Esophagus (tissue), 2 donors: ENCODE results near the gene CRKL. TPM values are rescaled to one million over a fixed set of nuclear protein-coding genes. Genes with fewer than 3 reads are reported as not detected.

Experiments
- H3K27ac ChIP-seq, 2 donors: one replicate each; pipeline ENCODE4 v1.5.1; 2013; ENCODE audit warnings: low read depth in 2 of 2, mild to moderate bottlenecking in 2 of 2, inconsistent platforms in 1 of 2, low read length in 1 of 2, moderate library complexity in 1 of 2
- H3K27me3 ChIP-seq, 2 donors: one replicate each; pipeline ENCODE4 v1.6.1; 2013; ENCODE audit warnings: low read length in 2 of 2, control low read depth in 1 of 2, mild to moderate bottlenecking in 1 of 2; ENCODE audit not compliant: insufficient read depth in 2 of 2, control insufficient read depth in 1 of 2
- H3K36me3 ChIP-seq, 2 donors: one replicate each; pipeline ENCODE4 v1.6.1; 2013; ENCODE audit warnings: low read length in 1 of 2; ENCODE audit not compliant: control insufficient read depth in 2 of 2, insufficient read depth in 2 of 2
- H3K4me1 ChIP-seq, 2 donors: one replicate each; pipeline ENCODE4 v1.6.1; 2013; ENCODE audit warnings: low read length in 1 of 2; ENCODE audit not compliant: control insufficient read depth in 2 of 2, insufficient read depth in 2 of 2
- H3K4me3 ChIP-seq, 2 donors: one replicate each; pipeline ENCODE4 v1.5.1; 2013; ENCODE audit warnings: low read length in 2 of 2, mild to moderate bottlenecking in 2 of 2, low read depth in 1 of 2, moderate library complexity in 1 of 2
- H3K9me3 ChIP-seq, 2 donors: one replicate each; pipeline ENCODE4 v1.6.1; 2013; ENCODE audit warnings: mild to moderate bottlenecking in 2 of 2, low read depth in 1 of 2, low read length in 1 of 2, moderate library complexity in 1 of 2; ENCODE audit not compliant: control insufficient read depth in 2 of 2, insufficient read depth in 1 of 2
- WGBS, 2 donors: extraction: QIAGEN DNeasy Blood & Tissue Kit; methylation state at CpG; one replicate each; pipeline ENCODE4 v1.1.7; 2013; 5-methylcytosine and 5-hydroxymethylcytosine counted together
- polyA plus RNA-seq, 2 donors: library from polyadenylated mRNA; stranded (reverse); fragments of 200-250 nt; gene quantifications; one replicate each; pipeline ENCODE4 v1.2.3, GENCODE V29; 2013
- donor health status: healthy with polysubstance abuse.
- donor health status: Bipolar disorder and iron deficiency.

Gene CRKL
- polyA plus RNA-seq, 2 donors, result 17.6 to 18.7 TPM

GRCh38 chr22:20978419-20978818, 61.2 kb downstream of the CRKL start:
- Histone ChIP-seq H3K9me3 (no peaks in the 10 kb centered on the region), H3K27ac (no peak overlapping the region), H3K36me3 (no peaks in the 10 kb centered on the region), H3K27me3 (no peaks in the 10 kb centered on the region), H3K4me3 (no peak overlapping the region), H3K4me1 (peaks cover 10 to 24% of the 10 kb centered on the region in 2 donors)
- WGBS, 2 donors, result 83 to 93% methylated on average over 2 of the region's 2 CpGs

- H3K27me3 ChIP-seq, result no peaks in the 10 kb centered on the region
- peaks cover 0 to 4% of the 10 kb centered on the region in 2 donors for H3K36me3 ChIP-seq
- H3K27ac ChIP-seq, result peak overlapping the region in 1 of 2 donors; percentile 26
- WGBS, 2 donors, result 13 to 15% methylated on average over 36 to 39 of the region's 39 CpGs
- no peaks in the 10 kb centered on the region for H3K9me3 ChIP-seq
- H3K4me1 ChIP-seq, result peaks cover 10 to 25% of the 10 kb centered on the region in 2 donors
- H3K4me3 ChIP-seq, result peak overlapping the region; percentile 3 to 16
Measured at GRCh38 chr22:20979243-20979809, 62.1 kb downstream of the CRKL start.

GRCh38 chr22:20979940-20980453, 62.8 kb downstream of the CRKL start:
- Histone ChIP-seq H3K4me1 (peaks cover 10 to 25% of the 10 kb centered on the region in 2 donors), H3K27ac (peak overlapping the region in 1 of 2 donors; percentile 26), H3K4me3 (peak overlapping the region; percentile 3 to 16)

GRCh38 chr22:20980523-20980922, 63.3 kb downstream of the CRKL start:
- WGBS, 2 donors, result 84 to 91% methylated on average over 4 of the region's 4 CpGs
- Histone ChIP-seq H3K9me3 (no peaks in the 10 kb centered on the region), H3K36me3 (peaks cover 3 to 7% of the 10 kb centered on the region in 2 donors), H3K4me3 (no peak overlapping the region), H3K27ac (no peak overlapping the region), H3K4me1 (peaks cover 10 to 25% of the 10 kb centered on the region in 2 donors), H3K27me3 (no peaks in the 10 kb centered on the region)

More at GRCh38 chr22:20979940-20980453, 62.8 kb downstream of the CRKL start:
- Histone ChIP-seq H3K27me3 (no peaks in the 10 kb centered on the region), H3K9me3 (no peaks in the 10 kb centered on the region), H3K36me3 (peaks cover 2 to 7% of the 10 kb centered on the region in 2 donors)
- WGBS, 2 donors, result 35 to 40% methylated on average over 13 of the region's 13 CpGs

- WGBS, 2 donors, result 50 to 63% methylated on average over 10 of the region's 10 CpGs
- Histone ChIP-seq H3K36me3 (peaks cover 7 to 12% of the 10 kb centered on the region in 2 donors), H3K27me3 (no peaks in the 10 kb centered on the region), H3K27ac (peak overlapping the region; percentile 88 to 92), H3K4me3 (peak overlapping the region; percentile 85 to 94), H3K4me1 (peaks cover 10 to 25% of the 10 kb centered on the region in 2 donors), H3K9me3 (no peaks in the 10 kb centered on the region)
Measured at GRCh38 chr22:20980938-20981722, 63.9 kb downstream of the CRKL start.

GRCh38 chr22:20981787-20982562, 64.8 kb downstream of the CRKL start, which contains the start of gene LZTR1:
TSS of gene LZTR1 (plus strand) at chr22:20982297. CDS start at chr22:20982372, 75 bp downstream.
- H3K36me3 ChIP-seq, result peaks cover 7 to 12% of the 10 kb centered on the region in 2 donors
- peaks cover 10 to 25% of the 10 kb centered on the region in 2 donors for H3K4me1 ChIP-seq
- H3K27me3 ChIP-seq, result no peaks in the 10 kb centered on the region
- 0 to 1% methylated on average over 80 to 87 of the region's 87 CpGs for WGBS, 2 donors
- H3K9me3 ChIP-seq, result no peaks in the 10 kb centered on the region
- H3K27ac ChIP-seq, result peak within 1 kb of the TSS; percentile 88 to 92
- peak within 1 kb of the TSS; percentile 85 to 94 for H3K4me3 ChIP-seq

GRCh38 chr22:20982563-20982882, 65.3 kb downstream of the CRKL start:
- H3K36me3 ChIP-seq, result peaks cover 7 to 15% of the 10 kb centered on the region in 2 donors
- H3K27ac ChIP-seq, result peak overlapping the region; percentile 88 to 92
- H3K4me1 ChIP-seq, result peaks cover 10 to 25% of the 10 kb centered on the region in 2 donors
- no peaks in the 10 kb centered on the region for H3K27me3 ChIP-seq
- no peaks in the 10 kb centered on the region for H3K9me3 ChIP-seq
- peak overlapping the region; percentile 85 to 94 for H3K4me3 ChIP-seq
- WGBS, 2 donors, result 1% methylated on average over 12 of the region's 12 CpGs

GRCh38 chr22:20983081-20983771, 66.0 kb downstream of the CRKL start:
- peak overlapping the region; percentile 85 to 94 for H3K4me3 ChIP-seq
- H3K27ac ChIP-seq, result no peak overlapping the region
- 74 to 75% methylated on average over 5 of the region's 5 CpGs for WGBS, 2 donors
- peaks cover 7 to 19% of the 10 kb centered on the region in 2 donors for H3K36me3 ChIP-seq
- H3K27me3 ChIP-seq, result no peaks in the 10 kb centered on the region
- H3K4me1 ChIP-seq, result peaks cover 10 to 25% of the 10 kb centered on the region in 2 donors
- H3K9me3 ChIP-seq, result no peaks in the 10 kb centered on the region

GRCh38 chr22:20985720-20986119, 68.5 kb downstream of the CRKL start:
- Histone ChIP-seq H3K36me3 (peaks cover 7 to 26% of the 10 kb centered on the region in 2 donors), H3K9me3 (no peaks in the 10 kb centered on the region), H3K4me3 (no peak overlapping the region), H3K4me1 (peaks cover 5 to 14% of the 10 kb centered on the region in 2 donors), H3K27ac (no peak overlapping the region), H3K27me3 (no peaks in the 10 kb centered on the region)
- 93 to 95% methylated on average over 7 of the region's 7 CpGs for WGBS, 2 donors
